ENCODE results near the gene CFAP58.

- TF ChIP-seq, protein P1, sequence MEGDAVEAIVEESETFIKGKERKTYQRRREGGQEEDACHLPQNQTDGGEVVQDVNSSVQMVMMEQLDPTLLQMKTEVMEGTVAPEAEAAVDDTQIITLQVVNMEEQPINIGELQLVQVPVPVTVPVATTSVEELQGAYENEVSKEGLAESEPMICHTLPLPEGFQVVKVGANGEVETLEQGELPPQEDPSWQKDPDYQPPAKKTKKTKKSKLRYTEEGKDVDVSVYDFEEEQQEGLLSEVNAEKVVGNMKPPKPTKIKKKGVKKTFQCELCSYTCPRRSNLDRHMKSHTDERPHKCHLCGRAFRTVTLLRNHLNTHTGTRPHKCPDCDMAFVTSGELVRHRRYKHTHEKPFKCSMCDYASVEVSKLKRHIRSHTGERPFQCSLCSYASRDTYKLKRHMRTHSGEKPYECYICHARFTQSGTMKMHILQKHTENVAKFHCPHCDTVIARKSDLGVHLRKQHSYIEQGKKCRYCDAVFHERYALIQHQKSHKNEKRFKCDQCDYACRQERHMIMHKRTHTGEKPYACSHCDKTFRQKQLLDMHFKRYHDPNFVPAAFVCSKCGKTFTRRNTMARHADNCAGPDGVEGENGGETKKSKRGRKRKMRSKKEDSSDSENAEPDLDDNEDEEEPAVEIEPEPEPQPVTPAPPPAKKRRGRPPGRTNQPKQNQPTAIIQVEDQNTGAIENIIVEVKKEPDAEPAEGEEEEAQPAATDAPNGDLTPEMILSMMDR (IDR thresholded peaks at IDR 0.05): no peak
- no peak for TF ChIP-seq EZH2 (IDR thresholded peaks at IDR 0.05; ENCODE audit: borderline replicate concordance, insufficient read depth, low read depth, low read length, poor library complexity, severe bottlenecking)
These were observed 64.1 kb downstream of the CFAP58 start for GRCh38 chr10:104417637-104418292.

All from B cell (primary cell).